ENCODE results near the gene PSMD6. TPM values are rescaled to one million over a fixed set of nuclear protein-coding genes. Genes with fewer than 3 reads are reported as not detected.
A peak's percentile ranks its signal among the peaks of the same experiment; 100 is the strongest.

PSMD6 gene
- total RNA-seq, 1 donor from 2014 or later: 76.9 TPM

GRCh38 chr3:63980830-63981498 is 42.3 kb downstream of the PSMD6 start:
- Mint-ChIP-seq H3K9me3 (ENCODE audit: low read depth) (no peaks in the 10 kb centered on the region), H3K27me3 (no peaks in the 10 kb centered on the region), H3K36me3 (ENCODE audit: insufficient read depth) (peaks cover 18% of the 10 kb centered on the region), H3K27ac (peak overlapping the region; percentile 46), H3K4me3 (ENCODE audit: low read depth) (no peak overlapping the region), H3K4me1 (ENCODE audit: low read depth) (peaks cover 19% of the 10 kb centered on the region)
- TF ChIP-seq CTCF (IDR thresholded peaks at IDR 0.05; ENCODE audit: unreplicated experiment): no peak
- no peak for DNase-seq (ENCODE audit: low spot score, unreplicated experiment)

- Mint-ChIP-seq H3K27ac (no peak overlapping the region), H3K36me3 (ENCODE audit: insufficient read depth) (peaks cover 14% of the 10 kb centered on the region), H3K4me3 (ENCODE audit: low read depth) (no peak overlapping the region), H3K4me1 (ENCODE audit: low read depth) (peaks cover 22% of the 10 kb centered on the region), H3K27me3 (no peaks in the 10 kb centered on the region), H3K9me3 (ENCODE audit: low read depth) (no peaks in the 10 kb centered on the region)
- no peak for DNase-seq (ENCODE audit: low spot score, unreplicated experiment)
- no peak for TF ChIP-seq CTCF (IDR thresholded peaks at IDR 0.05; ENCODE audit: unreplicated experiment)
Observed at GRCh38 chr3:63980019-63980418, 43.3 kb downstream of the PSMD6 start.

GRCh38 chr3:63979093-63979885 is 44.0 kb downstream of the PSMD6 start:
- Mint-ChIP-seq H3K36me3 (ENCODE audit: insufficient read depth) (peaks cover 9% of the 10 kb centered on the region), H3K27ac (peak overlapping the region; percentile 7), H3K4me3 (ENCODE audit: low read depth) (no peak overlapping the region), H3K27me3 (no peaks in the 10 kb centered on the region), H3K4me1 (ENCODE audit: low read depth) (peaks cover 22% of the 10 kb centered on the region), H3K9me3 (ENCODE audit: low read depth) (no peaks in the 10 kb centered on the region)
- no peak for DNase-seq (ENCODE audit: low spot score, unreplicated experiment)
- no peak for TF ChIP-seq CTCF (IDR thresholded peaks at IDR 0.05; ENCODE audit: unreplicated experiment)

GRCh38 chr3:63977893-63978292 is 45.4 kb downstream of the PSMD6 start:
- Mint-ChIP-seq H3K4me1 (ENCODE audit: low read depth) (peaks cover 27% of the 10 kb centered on the region), H3K27me3 (no peaks in the 10 kb centered on the region), H3K36me3 (ENCODE audit: insufficient read depth) (peaks cover 12% of the 10 kb centered on the region), H3K27ac (no peak overlapping the region), H3K9me3 (ENCODE audit: low read depth) (no peaks in the 10 kb centered on the region), H3K4me3 (ENCODE audit: low read depth) (no peak overlapping the region)
- DNase-seq (ENCODE audit: low spot score, unreplicated experiment): no peak
- no peak for TF ChIP-seq CTCF (IDR thresholded peaks at IDR 0.05; ENCODE audit: unreplicated experiment)

DNA sequence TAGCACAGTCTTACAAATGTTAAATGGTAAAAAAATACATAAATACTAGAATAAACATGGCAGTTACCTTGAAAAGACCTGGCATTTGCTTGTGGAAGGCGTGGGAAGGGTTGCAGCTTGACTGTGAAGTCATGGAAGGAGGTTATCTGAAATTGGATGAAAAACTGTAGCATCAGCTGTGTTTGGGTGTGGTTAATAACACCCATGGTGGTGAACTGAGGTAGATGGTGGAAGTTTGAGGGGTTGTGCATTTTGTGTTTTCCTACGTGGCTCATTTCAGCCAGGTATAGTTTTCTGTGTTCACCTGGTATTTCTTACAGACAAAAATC is 46.5 kb downstream of the PSMD6 start:
- no peaks in the 10 kb centered on the region for H3K27me3 Mint-ChIP-seq
- H3K4me3 Mint-ChIP-seq (ENCODE audit: low read depth): no peak overlapping the region
- no peaks in the 10 kb centered on the region for H3K9me3 Mint-ChIP-seq (ENCODE audit: low read depth)
- DNase-seq (ENCODE audit: low spot score, unreplicated experiment): no peak
- H3K27ac Mint-ChIP-seq: peak overlapping the region; percentile 33
- TF ChIP-seq CTCF (IDR thresholded peaks at IDR 0.05; ENCODE audit: unreplicated experiment): no peak
- H3K36me3 Mint-ChIP-seq (ENCODE audit: insufficient read depth): peaks cover 9% of the 10 kb centered on the region
- H3K4me1 Mint-ChIP-seq (ENCODE audit: low read depth): peaks cover 38% of the 10 kb centered on the region
